Esophagus muscularis mucosa (tissue), 4 donors: ENCODE measurements around the gene B3GNT5. TPM values are rescaled to one million over a fixed set of nuclear protein-coding genes. Genes with fewer than 3 reads are reported as not detected.

Source experiments
- small RNA-seq, 3 donors: library from RNA; depleted of rRNA; stranded (forward); fragments of <200 nt; gene quantifications; one replicate each; pipeline ENCODE3, GENCODE V24; 2016
- total RNA-seq, 4 donors: library from RNA; depleted of rRNA; stranded (reverse); fragments of >200 nt; gene quantifications; one replicate each; pipeline versions ENCODE4 v1.1.0 to v1.2.1, GENCODE V29; 2016

The B3GNT5 gene
- total RNA-seq, 4 donors from 2014 or later, result 2.1 to 11.3 (median 5.2) TPM

Small RNA genes within 50 kb of the gene (small RNA-seq; reads per million reads assigned to genes)
- gene RNA5SP151, result 0 reads per million in 3 donors

Other genes starting within 250 kb of the B3GNT5 start
- 10 to 100 TPM; 26.4 to 37.3 (median 27.8) TPM for gene MCCC1, start 153.8 kb upstream of the B3GNT5 start, total RNA-seq
- gene LAMP3, start 90.5 kb upstream of the B3GNT5 start, total RNA-seq, result under 1 TPM in 3 of 4 donors, not detected in 1; under 0.01 to 0.40 (median 0.32) TPM
- gene MCF2L2, start 175.4 kb downstream of the B3GNT5 start, total RNA-seq, result 1 to 10 TPM in 3 of 4 donors, under 1 TPM in 1; 0.99 to 3.3 (median 1.3) TPM